RWPE2 (cell line): ENCODE data around the gene GPATCH4.
"Not testable (repeated sequence)": the region's sequence is repeated elsewhere in the genome, so short reads cannot be mapped to it uniquely, and the experiment has no call there.

Experiments
- ATAC-seq: fragments of 200-7000 bp; cut with Tn5 transposase; 3 replicates; pipeline ENCODE4 v1.9.1; 2021; ENCODE audit warnings: low read depth
- DNase-seq: peaks from one replicate; pipeline ENCODE4 v3.0.0-alpha.2; 2020; ENCODE audit warnings: low spot score
- H3K27ac ChIP-seq: fragments of 450-650 bp; 2 replicates; pipeline ENCODE4 v1.5.1; 2017; ENCODE audit warnings: mild to moderate bottlenecking; ENCODE audit not compliant: poor library complexity, severe bottlenecking
- H3K27me3 ChIP-seq: fragments of 250-450 bp; sonication (Bioruptor Pico); 2 replicates; pipeline ENCODE4 v1.5.1; 2021; ENCODE audit warnings: mild to moderate bottlenecking, moderate library complexity; ENCODE audit not compliant: insufficient read depth, poor library complexity, severe bottlenecking
- H3K36me3 ChIP-seq: fragments of 250-450 bp; sonication (Bioruptor Pico); 2 replicates; pipeline ENCODE4 v1.5.1; 2020; ENCODE audit warnings: low read depth, mild to moderate bottlenecking, moderate library complexity
- H3K4me1 ChIP-seq: fragments of 250-450 bp; sonication (Bioruptor Pico); 2 replicates; pipeline ENCODE4 v1.5.1; 2021; ENCODE audit warnings: mild to moderate bottlenecking, moderate library complexity; ENCODE audit not compliant: insufficient read depth, poor library complexity, severe bottlenecking
- H3K4me3 ChIP-seq: fragments of 250-450 bp; sonication (Bioruptor Pico); 2 replicates; pipeline ENCODE4 v1.5.1; 2021; ENCODE audit warnings: mild to moderate bottlenecking, moderate library complexity; ENCODE audit not compliant: severe bottlenecking
- H3K9me3 ChIP-seq: fragments of 250-450 bp; sonication (Bioruptor Pico); 2 replicates; pipeline ENCODE4 v1.5.1; 2021; ENCODE audit warnings: mild to moderate bottlenecking, moderate library complexity; ENCODE audit not compliant: severe bottlenecking
- CTCF ChIP-seq: fragments of 450-650 bp; IDR thresholded peaks from one replicate; pipeline ENCODE4 v1.5.1; 2017; ENCODE audit warnings: mild to moderate bottlenecking, moderate library complexity; ENCODE audit not compliant: poor library complexity, severe bottlenecking

The GPATCH4 gene

GRCh38 chr1:156608981-156609380 lies 7.7 kb upstream of the GPATCH4 start:
- Histone ChIP-seq H3K27ac (no peak overlapping the region), H3K4me3 (no peak overlapping the region), H3K9me3 (no peaks in the 10 kb centered on the region), H3K27me3 (peaks cover 10% of the 10 kb centered on the region), H3K36me3 (no peaks in the 10 kb centered on the region), H3K4me1 (no peaks in the 10 kb centered on the region)
- ATAC-seq = peak; percentile 87
- peak; percentile 75 for TF ChIP-seq CTCF
- no peak for DNase-seq

GRCh38 chr1:156608036-156608674 lies 6.9 kb upstream of the GPATCH4 start:
- Histone ChIP-seq H3K27me3 (peaks cover 10% of the 10 kb centered on the region), H3K9me3 (no peaks in the 10 kb centered on the region), H3K27ac (no peak overlapping the region), H3K4me3 (no peak overlapping the region), H3K36me3 (no peaks in the 10 kb centered on the region), H3K4me1 (no peaks in the 10 kb centered on the region)
- ATAC-seq (peak; percentile 94), DNase-seq (no peak)
- TF ChIP-seq CTCF = peak; percentile 84

- not testable (repeated sequence) for H3K36me3 ChIP-seq, H3K4me3 ChIP-seq, H3K27me3 ChIP-seq, H3K4me1 ChIP-seq, ATAC-seq, DNase-seq, H3K9me3 ChIP-seq, H3K27ac ChIP-seq
Measured at GRCh38 chr1:156607344-156607743, 6.1 kb upstream of the GPATCH4 start.

GRCh38 chr1:156602557-156602993 lies 1.3 kb upstream of the GPATCH4 start:
- TF ChIP-seq CTCF = peak; percentile 53
- H3K27me3 ChIP-seq = no peaks in the 10 kb centered on the region
- no peaks in the 10 kb centered on the region for H3K9me3 ChIP-seq
- ATAC-seq (peak; percentile 47), DNase-seq (no peak)
- peaks cover 8% of the 10 kb centered on the region for H3K4me1 ChIP-seq
- H3K27ac ChIP-seq = peak overlapping the region; percentile 56
- H3K4me3 ChIP-seq = no peak overlapping the region
- H3K36me3 ChIP-seq = peaks cover 23% of the 10 kb centered on the region

GRCh38 chr1:156601892-156602291 lies 613 bp upstream of the GPATCH4 start:
- Histone ChIP-seq H3K9me3 (no peaks in the 10 kb centered on the region), H3K4me3 (peak overlapping the region; percentile 85), H3K27ac (peak overlapping the region; percentile 56), H3K36me3 (peaks cover 30% of the 10 kb centered on the region), H3K27me3 (no peaks in the 10 kb centered on the region), H3K4me1 (peaks cover 8% of the 10 kb centered on the region)
- no peak for TF ChIP-seq CTCF
- DNase-seq (no peak), ATAC-seq (no peak)
